Measurements from ENCODE around the gene DEFB115. TPM values are rescaled to one million over a fixed set of nuclear protein-coding genes. Genes with fewer than 3 reads are reported as not detected.
A peak's percentile ranks its signal among the peaks of the same experiment; 100 is the strongest.
"Not testable (repeated sequence)": the region's sequence is repeated elsewhere in the genome, so short reads cannot be mapped to it uniquely, and the experiment has no call there.

DEFB115 gene
- total RNA-seq, 6 donors from 2014 or later = not detected

DNA sequence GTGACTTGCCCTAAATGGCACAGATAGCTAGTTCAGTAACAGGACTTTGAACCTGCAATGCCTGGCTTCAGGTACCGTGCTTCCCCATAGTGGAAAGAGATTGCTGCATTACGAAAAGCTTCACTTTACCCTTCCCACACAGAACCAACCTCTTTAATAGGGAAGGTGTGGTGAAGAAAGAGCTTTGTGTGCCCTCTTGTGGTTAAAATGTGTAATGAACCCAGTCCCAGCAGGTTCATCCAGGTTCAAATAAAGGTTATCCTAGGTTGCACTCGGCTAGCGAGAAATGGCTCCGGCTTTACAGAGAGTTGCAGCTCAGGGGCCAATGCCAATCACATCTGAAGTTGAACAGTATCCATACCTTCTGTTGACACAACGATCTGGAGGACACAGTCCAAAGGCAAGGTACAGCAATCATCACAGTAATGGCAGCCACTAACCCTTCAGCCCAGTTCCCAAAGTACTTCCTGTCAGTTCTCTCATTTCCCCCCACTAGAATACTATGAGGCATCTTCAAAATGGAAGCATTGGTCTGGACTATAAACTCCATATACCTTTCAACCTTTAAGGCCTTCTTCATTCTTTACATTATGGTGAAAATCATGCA lies 3.0 kb downstream of the DEFB115 start:
- no peak for TF ChIP-seq POLR2A (IDR thresholded peaks at IDR 0.05)
- peak in 4 of 6 experiments; percentile 17 to 53 (median 24) for TF ChIP-seq CTCF (IDR thresholded peaks at IDR 0.05)
- Histone ChIP-seq H3K36me3 (no peaks in the 10 kb centered on the region), H3K9me3 (no peaks in the 10 kb centered on the region), H3K4me3 (no peak overlapping the region), H3K27ac (no peak overlapping the region), H3K4me1 (no peaks in the 10 kb centered on the region), H3K27me3 (no peaks in the 10 kb centered on the region)
- ATAC-seq (ENCODE audit: low FRiP score in 2 of 2) = no peak
- DNase-seq = no peak
- 64 to 67% methylated on average over 6 of the region's 6 CpGs for WGBS, 2 donors

DNA sequence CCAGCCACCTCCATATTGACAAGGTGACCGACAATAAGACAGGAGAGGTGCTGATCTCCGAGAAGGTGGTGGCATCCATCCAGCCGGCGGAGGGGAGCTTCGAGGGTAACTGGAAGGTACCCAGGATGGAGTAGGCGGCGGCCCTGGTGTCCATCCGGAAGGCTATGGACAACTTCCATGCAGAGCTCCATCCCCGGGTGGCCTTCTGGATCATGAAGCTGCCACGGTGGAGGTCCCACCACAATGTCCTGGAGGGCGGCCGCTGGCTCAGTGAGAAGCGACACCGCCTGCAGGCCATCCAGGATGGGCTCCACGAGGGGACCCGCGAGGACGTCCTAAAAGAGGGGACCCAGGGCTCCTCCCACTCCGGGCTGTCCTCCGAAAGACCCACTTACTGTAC lies 17.0 kb downstream of the DEFB115 start:
- WGBS, 2 donors = 75 to 89% methylated on average over 13 to 20 of the region's 20 CpGs
- peak; percentile 29 to 32 for ATAC-seq (ENCODE audit: low FRiP score in 2 of 2)
- TF ChIP-seq POLR2AphosphoS5 (IDR thresholded peaks at IDR 0.05) (no peak), EP300 (IDR thresholded peaks at IDR 0.05) (no peak), CTCF (IDR thresholded peaks at IDR 0.05) (no peak), POLR2A (IDR thresholded peaks at IDR 0.05) (no peak)
- H3K4me3 ChIP-seq = no peak overlapping the region
- H3K4me1 ChIP-seq = no peaks in the 10 kb centered on the region
- DNase-seq = peak in 1 of 2 donors; percentile 52
- H3K27ac ChIP-seq = no peak overlapping the region
- no peaks in the 10 kb centered on the region for H3K36me3 ChIP-seq
- H3K27me3 ChIP-seq = no peaks in the 10 kb centered on the region
- H3K9me3 ChIP-seq = peaks cover 0 to 44% (median 19%) of the 10 kb centered on the region in 4 donors

DNA sequence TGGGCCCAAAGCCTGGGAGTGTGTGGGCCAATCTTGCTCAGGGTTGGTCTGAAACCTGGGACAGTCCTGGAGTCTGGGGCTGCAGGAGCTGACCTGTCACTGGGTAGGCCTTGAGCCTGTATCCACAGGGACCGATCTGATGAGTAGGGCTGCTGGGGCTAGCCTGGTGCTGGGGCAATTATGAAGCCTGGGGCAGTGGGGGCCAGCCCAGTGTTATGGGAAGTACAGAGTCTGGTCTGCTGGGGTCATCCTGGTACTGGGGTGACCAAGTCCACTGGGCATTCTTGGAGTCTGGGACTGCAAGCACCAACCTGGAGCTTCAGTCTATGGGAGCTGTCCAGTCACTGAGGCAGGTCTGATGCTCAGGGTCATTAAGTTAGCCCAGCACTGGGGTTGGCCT lies 20.7 kb downstream of the DEFB115 start:
- DNase-seq (no peak), ATAC-seq (ENCODE audit: low FRiP score in 2 of 2) (peak; percentile 21 to 72)
- Histone ChIP-seq H3K27ac (no peak overlapping the region), H3K9me3 (peaks cover 0 to 10% (median 3%) of the 10 kb centered on the region in 4 donors), H3K4me1 (no peaks in the 10 kb centered on the region), H3K4me3 (no peak overlapping the region), H3K27me3 (no peaks in the 10 kb centered on the region), H3K36me3 (no peaks in the 10 kb centered on the region)
- TF ChIP-seq POLR2A (IDR thresholded peaks at IDR 0.05) = no peak
- TF ChIP-seq CTCF (IDR thresholded peaks at IDR 0.05) = no peak
- TF ChIP-seq EP300 (IDR thresholded peaks at IDR 0.05) = no peak
- no peak for TF ChIP-seq POLR2AphosphoS5 (IDR thresholded peaks at IDR 0.05)
- 63% methylated on average over 1 of the region's 1 CpG; no CpG with 5 or more reads in 1 of the 2 donors for WGBS, 2 donors

- not testable (repeated sequence) for H3K27ac ChIP-seq; H3K4me1 ChIP-seq; H3K4me3 ChIP-seq; H3K36me3 ChIP-seq; ATAC-seq (ENCODE audit: low FRiP score in 2 of 2); H3K27me3 ChIP-seq; DNase-seq
- 55 to 71% methylated on average over 7 of the region's 7 CpGs for WGBS, 2 donors
- H3K9me3 ChIP-seq = peaks cover 0 to 17% (median 0%) of the 10 kb centered on the region in 4 donors
These were observed 27.5 kb downstream of the DEFB115 start for GRCh38 chr20:31284964-31285363.

GRCh38 chr20:31308535-31309162 lies 51.2 kb downstream of the DEFB115 start, which contains the start of gene DEFB116:
DEFB116 (minus strand) TSS chr20:31308585; CDS start chr20:31308585, 0 bp downstream.
- DNase-seq = no peak
- no peaks in the 10 kb centered on the region for H3K36me3 ChIP-seq

More at GRCh38 chr20:31308535-31309162, 51.2 kb downstream of the DEFB115 start, which contains the start of gene DEFB116:
- 48 to 49% methylated on average over 8 of the region's 8 CpGs for WGBS, 2 donors
- Histone ChIP-seq H3K27me3 (no peaks in the 10 kb centered on the region), H3K27ac (no peak within 1 kb of the TSS), H3K9me3 (no peaks in the 10 kb centered on the region), H3K4me3 (no peak within 1 kb of the TSS), H3K4me1 (no peaks in the 10 kb centered on the region)
- no peak for ATAC-seq (ENCODE audit: low FRiP score in 2 of 2)
- TF ChIP-seq CTCF (IDR thresholded peaks at IDR 0.05) = no peak

Other genes with a start within 250 kb of the DEFB115 start
- not detected for gene DEFB116, start 50.9 kb downstream of the DEFB115 start, total RNA-seq
- not detected for gene DEFB118, start 110.9 kb downstream of the DEFB115 start, total RNA-seq
- gene DEFB119, start 132.9 kb downstream of the DEFB115 start, total RNA-seq = not detected
- gene DEFB121, start 148.6 kb downstream of the DEFB115 start, total RNA-seq = not detected
- gene DEFB123, start 183.0 kb downstream of the DEFB115 start, total RNA-seq = not detected
- not detected for gene DEFB124, start 217.5 kb downstream of the DEFB115 start, total RNA-seq
- 1 to 10 TPM in 5 of 6 donors, under 1 TPM in 1; 0.30 to 9.5 (median 2.2) TPM for gene REM1, start 217.6 kb downstream of the DEFB115 start, total RNA-seq

Data from upper lobe of left lung (tissue), 6 donors.